Gastrocnemius medialis (tissue), 4 donors: ENCODE results near the gene TSSK6. TPM values are rescaled to one million over a fixed set of nuclear protein-coding genes. Genes with fewer than 3 reads are reported as not detected.

Source experiments
- ATAC-seq, 2 donors: fragments of 150-250 bp; one replicate each; pipeline ENCODE4 v1.9.1; 2016
- DNase-seq, 2 donors: peaks; one replicate each; pipeline ENCODE4 v3.0.0-alpha.2; 2019
- H3K27ac ChIP-seq, 4 donors: fragments of 200-600 bp; sonication (generic); 1 replicate in 1 of 4; 2 replicates in 3 of 4; pipeline ENCODE4 v1.5.1; 2016 to 2018; ENCODE audit warnings: mild to moderate bottlenecking in 2 of 4, moderate library complexity in 1 of 4
- H3K27me3 ChIP-seq, 3 donors: fragments of 200-600 bp; sonication (generic) in 2 of 3; 1 replicate in 1 of 3; 2 replicates in 2 of 3; pipeline versions ENCODE4 v1.5.1 to v1.6.0; 2016 to 2019; ENCODE audit warnings: mild to moderate bottlenecking in 1 of 3, moderate library complexity in 1 of 3
- H3K36me3 ChIP-seq, 2 donors: fragments of 200-600 bp; sonication (generic) in 1 of 2; one replicate each; pipeline ENCODE4 v1.5.1; 2017 to 2018
- H3K4me1 ChIP-seq, 2 donors: fragments of 200-600 bp; sonication (generic) in 1 of 2; one replicate each; pipeline ENCODE4 v1.5.1; 2016 to 2017; ENCODE audit warnings: mild to moderate bottlenecking in 2 of 2
- H3K4me3 ChIP-seq, 4 donors: fragments of 200-600 bp; sonication (generic) in 3 of 4; 1 replicate in 1 of 4; 2 replicates in 3 of 4; pipeline ENCODE4 v1.5.1; 2016 to 2019; ENCODE audit warnings: mild to moderate bottlenecking in 2 of 4
- H3K9me3 ChIP-seq, 3 donors: fragments of 200-600 bp; sonication (generic) in 2 of 3; 1 replicate in 1 of 3; 2 replicates in 2 of 3; pipeline ENCODE4 v1.5.1; 2016 to 2019
- POLR2A ChIP-seq, 2 donors: fragments of 450-650 bp; IDR thresholded peaks; one replicate each; pipeline ENCODE4 v1.6.1; 2017; ENCODE audit warnings: antibody characterized with exemption in 2 of 2, mild to moderate bottlenecking in 2 of 2, moderate library complexity in 2 of 2
- in situ Hi-C, 4 donors: fragments of 200-750 bp; cut with MboI; loops; one replicate each; pipeline versions ENCODE4 v1.15.0 to v1.8.0; 2017; ENCODE audit warnings: low sequenced_read_pairs in 4 of 4
- intact Hi-C: fragments of 100-400 bp; cut with DNase I; formaldehyde crosslinking; loops from one replicate; pipeline ENCODE4 v1.15.1; 2023; ENCODE audit warnings: low total_unique reads
- total RNA-seq, 4 donors: library from RNA; depleted of rRNA; stranded (reverse); fragments of >200 nt; gene quantifications; one replicate each; pipeline versions ENCODE4 v1.1.0 to v1.2.3, GENCODE V29; 2016
- TF ChIP-seq, protein P1 (sequence below), 5 experiments: fragments of 450-650 bp in 3 of 5; fragments of 200-600 bp in 2 of 5; sonication (generic) in 2 of 5; IDR thresholded peaks in 4 of 5; conservative IDR thresholded peaks in 1 of 5; 1 replicate in 4 of 5; 2 replicates in 1 of 5; pipeline ENCODE4 v1.5.1; 2016 to 2019; ENCODE audit warnings: antibody characterized with exemption in 5 of 5, mild to moderate bottlenecking in 3 of 5, moderate library complexity in 3 of 5

Gene TSSK6
- total RNA-seq, 4 donors from 2014 or later, result 0.80 to 1.7 TPM; not detected in 2

DNA sequence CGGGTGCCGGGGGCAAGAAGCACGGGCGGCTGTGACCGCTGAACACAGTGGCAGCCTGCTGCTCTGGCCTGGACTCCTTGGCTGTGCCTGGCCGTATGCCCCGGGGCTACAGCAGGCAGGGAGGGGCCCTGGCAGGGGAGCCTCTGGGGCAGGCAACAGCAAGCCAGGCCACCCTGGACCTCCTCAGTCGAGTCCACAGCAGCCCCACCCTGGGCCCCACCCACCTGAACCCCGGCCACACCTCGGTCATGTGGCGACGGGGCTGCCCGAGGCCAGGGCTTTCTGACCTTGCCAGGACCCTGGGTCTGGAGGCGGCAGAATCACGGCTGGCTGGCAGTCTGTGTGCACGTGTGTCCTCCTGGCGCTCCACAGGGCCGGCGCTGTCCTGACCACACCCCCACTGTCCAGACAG is 31.4 kb upstream of the TSSK6 start:
- DNase-seq, result no peak
- no peaks in the 10 kb centered on the region for H3K4me1 ChIP-seq
- H3K27ac ChIP-seq, result no peak overlapping the region
- TF ChIP-seq, protein P1, sequence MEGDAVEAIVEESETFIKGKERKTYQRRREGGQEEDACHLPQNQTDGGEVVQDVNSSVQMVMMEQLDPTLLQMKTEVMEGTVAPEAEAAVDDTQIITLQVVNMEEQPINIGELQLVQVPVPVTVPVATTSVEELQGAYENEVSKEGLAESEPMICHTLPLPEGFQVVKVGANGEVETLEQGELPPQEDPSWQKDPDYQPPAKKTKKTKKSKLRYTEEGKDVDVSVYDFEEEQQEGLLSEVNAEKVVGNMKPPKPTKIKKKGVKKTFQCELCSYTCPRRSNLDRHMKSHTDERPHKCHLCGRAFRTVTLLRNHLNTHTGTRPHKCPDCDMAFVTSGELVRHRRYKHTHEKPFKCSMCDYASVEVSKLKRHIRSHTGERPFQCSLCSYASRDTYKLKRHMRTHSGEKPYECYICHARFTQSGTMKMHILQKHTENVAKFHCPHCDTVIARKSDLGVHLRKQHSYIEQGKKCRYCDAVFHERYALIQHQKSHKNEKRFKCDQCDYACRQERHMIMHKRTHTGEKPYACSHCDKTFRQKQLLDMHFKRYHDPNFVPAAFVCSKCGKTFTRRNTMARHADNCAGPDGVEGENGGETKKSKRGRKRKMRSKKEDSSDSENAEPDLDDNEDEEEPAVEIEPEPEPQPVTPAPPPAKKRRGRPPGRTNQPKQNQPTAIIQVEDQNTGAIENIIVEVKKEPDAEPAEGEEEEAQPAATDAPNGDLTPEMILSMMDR (IDR thresholded peaks at IDR 0.05 in 4 of 5, conservative IDR thresholded peaks at IDR 0.05 in 1 of 5), result no peak
- TF ChIP-seq POLR2A (IDR thresholded peaks at IDR 0.05), result no peak
- no peak for ATAC-seq
- intact Hi-C loops, result no loop called here
- in situ Hi-C loops, result loop anchor here in 3 of 4 donors (25.0 kb wide), 2 partner anchors 391 to 416 kb away; no protein-coding TSS in a partner anchor
- peaks cover 34 to 43% (median 35%) of the 10 kb centered on the region in 3 donors for H3K27me3 ChIP-seq
- no peak overlapping the region for H3K4me3 ChIP-seq
- no peaks in the 10 kb centered on the region for H3K36me3 ChIP-seq
- no peaks in the 10 kb centered on the region for H3K9me3 ChIP-seq

DNA sequence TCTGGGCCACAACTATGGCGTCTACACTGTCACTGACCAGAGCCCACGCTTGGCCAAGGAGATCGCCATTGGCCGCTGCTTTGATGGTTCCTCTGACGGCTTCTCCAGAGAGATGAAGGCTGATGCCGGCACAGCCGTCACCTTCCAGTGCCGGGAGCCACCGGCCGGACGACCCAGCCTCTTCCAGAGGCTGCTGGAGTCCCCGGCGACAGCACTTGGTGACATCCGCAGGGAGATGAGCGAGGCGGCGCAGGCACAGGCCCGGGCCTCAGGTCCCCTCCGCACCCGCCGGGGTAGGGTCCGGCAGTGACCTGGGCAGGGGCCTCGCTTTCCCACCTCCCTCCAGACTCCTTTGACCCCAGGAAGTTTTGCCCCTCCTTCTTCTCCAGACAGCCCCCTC is 30.4 kb upstream of the TSSK6 start:
- Histone ChIP-seq H3K27me3 (peaks cover 43 to 53% (median 44%) of the 10 kb centered on the region in 3 donors), H3K9me3 (no peaks in the 10 kb centered on the region), H3K36me3 (no peaks in the 10 kb centered on the region), H3K27ac (no peak overlapping the region), H3K4me3 (no peak overlapping the region), H3K4me1 (no peaks in the 10 kb centered on the region)
- intact Hi-C loops, result no loop called here
- in situ Hi-C loops, result loop anchor here in 3 of 4 donors (25.0 kb wide), 2 partner anchors 392 to 417 kb away; no protein-coding TSS in a partner anchor
- ATAC-seq (no peak), DNase-seq (no peak)
- TF ChIP-seq POLR2A (IDR thresholded peaks at IDR 0.05), result no peak
- TF ChIP-seq, protein P1 (IDR thresholded peaks at IDR 0.05 in 4 of 5, conservative IDR thresholded peaks at IDR 0.05 in 1 of 5), result no peak

DNA sequence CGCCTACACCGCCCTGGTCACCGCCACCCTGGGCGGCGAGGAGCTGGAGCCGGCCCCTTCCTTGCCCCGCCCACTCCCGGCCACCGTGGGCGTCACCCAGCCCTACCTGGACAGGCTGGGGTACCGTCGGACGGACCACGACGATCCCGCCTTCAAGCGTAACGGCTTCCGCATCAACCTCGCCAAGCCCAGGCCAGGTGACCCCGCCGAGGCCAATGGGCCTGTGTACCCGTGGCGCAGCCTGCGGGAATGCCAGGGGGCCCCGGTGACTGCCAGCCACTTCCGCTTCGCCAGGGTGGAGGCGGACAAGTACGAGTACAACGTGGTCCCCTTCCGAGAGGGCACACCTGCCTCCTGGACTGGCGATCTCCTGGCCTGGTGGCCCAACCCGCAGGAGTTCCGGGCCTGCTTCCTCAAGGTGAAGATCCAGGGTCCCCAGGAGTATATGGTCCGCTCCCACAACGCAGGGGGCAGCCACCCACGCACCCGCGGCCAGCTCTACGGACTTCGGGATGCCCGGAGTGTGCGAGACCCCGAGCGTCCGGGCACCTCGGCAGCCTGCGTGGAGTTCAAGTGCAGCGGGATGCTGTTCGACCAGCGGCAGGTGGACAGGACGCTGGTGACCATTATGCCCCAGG is 29.7 kb upstream of the TSSK6 start:
- Histone ChIP-seq H3K36me3 (no peaks in the 10 kb centered on the region), H3K9me3 (no peaks in the 10 kb centered on the region), H3K27ac (no peak overlapping the region), H3K4me1 (no peaks in the 10 kb centered on the region), H3K27me3 (peaks cover 46 to 60% (median 49%) of the 10 kb centered on the region in 3 donors), H3K4me3 (no peak overlapping the region)
- intact Hi-C loops, result no loop called here
- in situ Hi-C loops, result loop anchor here in 3 of 4 donors (25.0 kb wide), 2 partner anchors 392 to 417 kb away; no protein-coding TSS in a partner anchor
- TF ChIP-seq POLR2A (IDR thresholded peaks at IDR 0.05), result no peak
- TF ChIP-seq, protein P1 (IDR thresholded peaks at IDR 0.05 in 4 of 5, conservative IDR thresholded peaks at IDR 0.05 in 1 of 5), result no peak
- no peak for DNase-seq
- ATAC-seq, result no peak

DNA sequence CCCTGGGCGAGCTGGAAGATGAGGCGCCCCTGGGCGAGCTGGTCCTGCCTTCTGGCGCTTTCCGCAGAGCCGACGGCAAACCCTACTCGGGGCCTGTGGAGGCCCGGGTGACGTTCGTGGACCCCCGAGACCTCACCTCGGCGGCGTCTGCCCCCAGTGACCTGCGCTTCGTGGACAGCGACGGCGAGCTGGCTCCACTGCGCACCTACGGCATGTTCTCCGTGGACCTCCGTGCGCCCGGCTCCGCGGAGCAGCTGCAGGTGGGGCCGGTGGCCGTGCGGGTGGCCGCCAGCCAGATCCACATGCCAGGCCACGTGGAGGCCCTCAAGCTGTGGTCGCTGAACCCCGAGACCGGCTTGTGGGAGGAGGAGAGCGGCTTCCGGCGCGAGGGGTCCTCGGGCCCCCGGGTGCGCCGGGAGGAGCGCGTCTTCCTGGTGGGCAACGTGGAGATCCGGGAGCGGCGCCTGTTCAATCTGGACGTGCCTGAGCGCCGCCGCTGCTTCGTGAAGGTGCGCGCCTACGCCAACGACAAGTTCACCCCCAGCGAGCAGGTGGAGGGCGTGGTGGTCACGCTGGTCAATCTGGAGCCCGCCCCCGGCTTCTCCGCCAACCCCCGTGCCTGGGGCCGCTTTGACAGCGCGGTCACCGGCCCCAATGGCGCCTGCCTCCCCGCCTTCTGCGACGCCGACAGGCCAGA is 29.1 kb upstream of the TSSK6 start:
- H3K27ac ChIP-seq, result no peak overlapping the region
- peaks cover 46 to 64% (median 50%) of the 10 kb centered on the region in 3 donors for H3K27me3 ChIP-seq
- ATAC-seq (no peak), DNase-seq (no peak)
- H3K36me3 ChIP-seq, result no peaks in the 10 kb centered on the region
- intact Hi-C loops, result no loop called here
- no peaks in the 10 kb centered on the region for H3K9me3 ChIP-seq
- in situ Hi-C loops, result loop anchor here in 3 of 4 donors (25.0 kb wide), 2 partner anchors 393 to 418 kb away; no protein-coding TSS in a partner anchor
- TF ChIP-seq, protein P1 (IDR thresholded peaks at IDR 0.05 in 4 of 5, conservative IDR thresholded peaks at IDR 0.05 in 1 of 5), result no peak
- no peak for TF ChIP-seq POLR2A (IDR thresholded peaks at IDR 0.05)
- no peaks in the 10 kb centered on the region for H3K4me1 ChIP-seq
- no peak overlapping the region for H3K4me3 ChIP-seq
